ENCODE measurements around the gene COL12A1.

COL12A1 gene

DNA sequence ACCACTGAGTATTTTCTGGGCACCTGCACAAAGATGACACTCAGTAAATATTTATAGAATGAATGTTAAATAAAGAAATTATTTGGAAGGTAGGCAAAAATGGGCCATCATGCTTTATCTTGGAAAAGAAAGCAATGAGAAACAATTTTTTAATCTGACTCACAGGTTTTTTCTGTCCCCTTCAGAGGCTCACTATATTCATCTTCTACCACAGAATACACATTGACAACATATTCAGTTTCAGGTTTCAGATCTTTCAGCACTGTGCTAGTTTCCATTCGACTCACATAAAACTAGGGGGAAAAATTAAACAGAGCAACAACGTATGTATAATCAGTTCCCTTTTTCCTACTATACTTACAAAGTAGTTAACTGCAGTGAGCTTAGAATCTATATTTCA lies 58.3 kb downstream of the COL12A1 start:
- no peaks in the 10 kb centered on the region for H3K36me3 ChIP-seq (ENCODE audit: control insufficient read depth, insufficient read depth, low read length)
- no peak overlapping the region for H3K4me3 ChIP-seq (ENCODE audit: insufficient read depth, low read depth, low read length)

DNA sequence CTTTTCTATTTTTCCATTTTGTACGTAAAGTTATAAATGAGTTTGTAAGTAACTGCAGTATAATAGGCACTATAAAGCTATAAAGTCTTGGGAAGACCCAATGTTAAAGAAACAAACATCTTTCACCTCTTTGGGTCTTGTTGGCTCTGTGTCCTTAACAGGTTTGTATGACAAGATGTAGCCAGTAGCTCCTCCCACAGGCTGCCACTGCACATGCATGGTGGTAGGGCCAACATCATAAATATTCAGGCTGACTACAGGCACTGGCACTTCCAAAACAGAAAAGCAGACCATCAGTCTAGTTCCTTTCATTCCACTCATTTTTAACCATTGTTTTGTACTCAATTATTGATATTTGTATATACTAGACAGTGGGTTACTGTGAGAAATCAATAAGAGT lies 59.9 kb downstream of the COL12A1 start:
- Histone ChIP-seq H3K27me3 (ENCODE audit: control insufficient read depth, insufficient read depth, low read length, poor library complexity, severe bottlenecking) (no peaks in the 10 kb centered on the region), H3K27ac (ENCODE audit: insufficient read depth, low read depth, low read length, poor library complexity, severe bottlenecking) (no peak overlapping the region), H3K4me3 (ENCODE audit: insufficient read depth, low read depth, low read length) (no peak overlapping the region), H3K36me3 (ENCODE audit: control insufficient read depth, insufficient read depth, low read length) (no peaks in the 10 kb centered on the region), H3K4me1 (ENCODE audit: control insufficient read depth, insufficient read depth, low read length) (no peaks in the 10 kb centered on the region), H3K9me3 (ENCODE audit: control insufficient read depth, low read length) (no peaks in the 10 kb centered on the region)
- 100% methylated on average over 1 of the region's 1 CpG; no CpG with 5 or more reads in 1 of the 2 experiments for WGBS, 2 experiments

More for the DNA sequence above, 58.3 kb downstream of the COL12A1 start:
- H3K4me1 ChIP-seq (ENCODE audit: control insufficient read depth, insufficient read depth, low read length), result no peaks in the 10 kb centered on the region
- no peak overlapping the region for H3K27ac ChIP-seq (ENCODE audit: insufficient read depth, low read depth, low read length, poor library complexity, severe bottlenecking)
- H3K9me3 ChIP-seq (ENCODE audit: control insufficient read depth, low read length), result no peaks in the 10 kb centered on the region
- WGBS, 2 experiments, result 89 to 94% methylated on average over 2 of the region's 2 CpGs
- H3K27me3 ChIP-seq (ENCODE audit: control insufficient read depth, insufficient read depth, low read length, poor library complexity, severe bottlenecking), result no peaks in the 10 kb centered on the region

DNA sequence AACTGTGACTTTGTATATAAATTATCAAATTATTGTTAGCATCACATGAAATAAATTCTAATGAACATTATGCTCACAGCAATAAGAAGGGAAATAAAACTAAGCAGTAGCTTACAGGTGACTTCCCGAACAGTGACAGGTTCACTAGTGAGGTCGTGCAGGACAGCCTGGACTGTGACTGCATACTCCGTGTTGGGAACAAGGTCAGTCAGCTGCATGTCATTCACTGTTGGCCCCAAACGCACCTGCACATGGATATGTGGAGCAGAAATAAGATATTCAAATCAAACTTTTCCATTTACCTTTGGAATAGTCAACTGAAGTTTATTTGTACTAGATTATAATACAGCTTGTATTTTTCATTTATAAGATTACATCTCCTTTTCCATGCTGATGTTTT lies 60.6 kb downstream of the COL12A1 start:
- WGBS, 2 experiments, result 88 to 96% methylated on average over 3 to 4 of the region's 4 CpGs
- Histone ChIP-seq H3K36me3 (ENCODE audit: control insufficient read depth, insufficient read depth, low read length) (no peaks in the 10 kb centered on the region), H3K4me1 (ENCODE audit: control insufficient read depth, insufficient read depth, low read length) (no peaks in the 10 kb centered on the region), H3K27me3 (ENCODE audit: control insufficient read depth, insufficient read depth, low read length, poor library complexity, severe bottlenecking) (no peaks in the 10 kb centered on the region), H3K27ac (ENCODE audit: insufficient read depth, low read depth, low read length, poor library complexity, severe bottlenecking) (no peak overlapping the region), H3K9me3 (ENCODE audit: control insufficient read depth, low read length) (no peaks in the 10 kb centered on the region), H3K4me3 (ENCODE audit: insufficient read depth, low read depth, low read length) (no peak overlapping the region)

DNA sequence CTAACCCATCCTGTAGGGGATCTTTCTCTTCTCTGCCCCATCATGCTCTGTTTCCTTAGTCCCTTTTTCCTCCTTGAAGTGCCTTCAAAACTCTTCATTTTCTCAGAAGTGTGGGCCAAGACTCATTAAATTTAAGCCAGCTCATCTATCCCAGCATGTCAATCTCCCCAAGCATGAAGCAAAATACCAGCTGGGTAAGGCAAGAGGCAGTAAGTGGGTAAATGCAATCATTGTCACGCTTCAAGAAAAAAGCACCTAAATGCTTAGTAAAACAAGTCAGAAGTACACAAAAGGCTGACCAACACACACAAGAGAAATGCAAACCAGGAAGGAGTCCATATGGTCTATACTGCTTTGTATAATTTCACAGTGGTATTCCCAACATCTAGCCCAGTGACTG lies 61.5 kb downstream of the COL12A1 start:
- no peaks in the 10 kb centered on the region for H3K9me3 ChIP-seq (ENCODE audit: control insufficient read depth, low read length)
- H3K4me3 ChIP-seq (ENCODE audit: insufficient read depth, low read depth, low read length), result no peak overlapping the region
- no peaks in the 10 kb centered on the region for H3K27me3 ChIP-seq (ENCODE audit: control insufficient read depth, insufficient read depth, low read length, poor library complexity, severe bottlenecking)
- H3K36me3 ChIP-seq (ENCODE audit: control insufficient read depth, insufficient read depth, low read length), result no peaks in the 10 kb centered on the region
- WGBS, 2 experiments, result 92 to 100% methylated on average over 1 of the region's 1 CpG
- no peaks in the 10 kb centered on the region for H3K4me1 ChIP-seq (ENCODE audit: control insufficient read depth, insufficient read depth, low read length)
- H3K27ac ChIP-seq (ENCODE audit: insufficient read depth, low read depth, low read length, poor library complexity, severe bottlenecking), result no peak overlapping the region

DNA sequence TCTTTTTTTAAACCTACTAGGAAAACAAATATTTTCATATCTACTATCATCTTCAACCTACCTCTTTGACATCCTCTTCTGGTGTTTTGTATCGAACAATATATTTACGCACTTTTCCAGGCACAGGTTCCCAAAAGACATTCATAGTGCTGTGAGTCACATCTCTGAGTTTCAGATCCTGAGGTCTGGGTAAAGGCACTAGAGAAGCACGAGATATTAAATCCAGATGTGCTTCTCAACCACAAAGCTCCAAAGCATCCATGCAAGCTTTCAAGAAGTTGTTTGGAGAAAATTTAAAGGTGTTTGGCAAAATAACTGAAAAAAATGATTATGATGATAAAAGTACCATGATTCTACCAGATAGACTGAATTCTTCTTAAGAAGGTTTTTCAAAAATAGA lies 62.7 kb downstream of the COL12A1 start:
- Histone ChIP-seq H3K9me3 (ENCODE audit: control insufficient read depth, low read length) (no peaks in the 10 kb centered on the region), H3K4me3 (ENCODE audit: insufficient read depth, low read depth, low read length) (no peak overlapping the region), H3K4me1 (ENCODE audit: control insufficient read depth, insufficient read depth, low read length) (no peaks in the 10 kb centered on the region), H3K36me3 (ENCODE audit: control insufficient read depth, insufficient read depth, low read length) (no peaks in the 10 kb centered on the region), H3K27ac (ENCODE audit: insufficient read depth, low read depth, low read length, poor library complexity, severe bottlenecking) (no peak overlapping the region), H3K27me3 (ENCODE audit: control insufficient read depth, insufficient read depth, low read length, poor library complexity, severe bottlenecking) (no peaks in the 10 kb centered on the region)
- 94 to 97% methylated on average over 3 of the region's 3 CpGs for WGBS, 2 experiments

DNA sequence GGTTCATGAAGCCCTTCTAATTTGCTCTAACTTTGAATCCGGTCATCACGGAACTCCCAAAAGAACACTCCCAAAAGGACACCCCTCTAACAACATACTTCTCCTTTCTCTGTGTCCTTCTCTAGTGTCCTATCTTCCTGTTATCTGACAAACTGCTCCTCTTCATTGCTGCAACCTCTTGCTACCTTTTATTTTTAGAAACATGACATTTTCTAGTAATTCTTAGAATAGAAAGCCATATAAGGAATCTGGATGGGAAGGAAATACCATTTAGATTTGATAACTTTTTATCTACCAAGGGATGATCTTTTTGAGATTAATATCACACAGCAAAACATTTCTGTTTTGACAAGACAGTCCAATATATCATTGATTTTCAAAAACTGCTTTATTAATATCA lies 63.1 kb downstream of the COL12A1 start:
- Histone ChIP-seq H3K36me3 (ENCODE audit: control insufficient read depth, insufficient read depth, low read length) (no peaks in the 10 kb centered on the region), H3K9me3 (ENCODE audit: control insufficient read depth, low read length) (no peaks in the 10 kb centered on the region), H3K4me3 (ENCODE audit: insufficient read depth, low read depth, low read length) (no peak overlapping the region), H3K27ac (ENCODE audit: insufficient read depth, low read depth, low read length, poor library complexity, severe bottlenecking) (no peak overlapping the region), H3K4me1 (ENCODE audit: control insufficient read depth, insufficient read depth, low read length) (no peaks in the 10 kb centered on the region), H3K27me3 (ENCODE audit: control insufficient read depth, insufficient read depth, low read length, poor library complexity, severe bottlenecking) (no peaks in the 10 kb centered on the region)
- WGBS, 2 experiments, result 94 to 95% methylated on average over 2 of the region's 2 CpGs

DNA sequence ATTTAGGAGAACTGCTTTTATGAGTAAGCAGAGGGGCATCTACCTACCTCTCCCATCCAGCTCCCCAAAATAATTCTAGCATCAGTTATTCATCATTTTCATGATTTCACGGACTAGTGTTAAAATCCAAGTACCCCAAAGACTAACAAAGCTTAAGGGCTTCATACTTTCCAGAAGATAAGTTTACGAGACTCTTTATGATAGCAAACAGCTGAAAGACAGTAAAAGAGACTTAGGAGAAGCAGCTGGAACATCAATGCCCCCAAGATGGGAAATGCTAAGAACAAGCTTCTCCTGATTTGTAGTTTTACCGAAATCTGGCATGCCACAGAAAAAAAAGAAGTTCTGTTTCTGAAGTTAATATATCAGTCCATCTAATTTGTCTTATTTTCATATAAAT lies 70.0 kb downstream of the COL12A1 start:
- no peaks in the 10 kb centered on the region for H3K36me3 ChIP-seq (ENCODE audit: control insufficient read depth, insufficient read depth, low read length)
- H3K4me3 ChIP-seq (ENCODE audit: insufficient read depth, low read depth, low read length), result no peak overlapping the region
- H3K27ac ChIP-seq (ENCODE audit: insufficient read depth, low read depth, low read length, poor library complexity, severe bottlenecking), result no peak overlapping the region
- 92 to 98% methylated on average over 2 to 3 of the region's 3 CpGs for WGBS, 2 experiments
- no peaks in the 10 kb centered on the region for H3K9me3 ChIP-seq (ENCODE audit: control insufficient read depth, low read length)
- H3K27me3 ChIP-seq (ENCODE audit: control insufficient read depth, insufficient read depth, low read length, poor library complexity, severe bottlenecking), result no peaks in the 10 kb centered on the region
- no peaks in the 10 kb centered on the region for H3K4me1 ChIP-seq (ENCODE audit: control insufficient read depth, insufficient read depth, low read length)

DNA sequence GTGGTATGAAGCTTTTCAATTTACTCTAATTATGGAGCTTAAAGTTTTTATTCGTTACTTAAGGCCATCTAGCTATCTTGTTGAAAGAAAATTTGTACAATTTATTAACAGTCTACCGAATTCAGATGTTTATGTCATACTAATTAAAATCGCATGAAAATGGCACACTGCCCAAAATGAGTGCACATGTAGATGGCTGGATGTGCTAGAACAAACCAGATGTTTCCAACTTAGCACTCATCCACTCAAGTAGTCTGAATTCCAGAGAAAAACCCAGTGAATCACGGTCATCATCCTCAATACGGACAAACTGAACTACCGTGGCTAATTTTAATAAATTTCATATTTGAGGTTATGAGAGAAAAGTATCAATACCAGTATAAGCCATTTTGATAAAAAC lies 70.4 kb downstream of the COL12A1 start:
- Histone ChIP-seq H3K4me3 (ENCODE audit: insufficient read depth, low read depth, low read length) (no peak overlapping the region), H3K4me1 (ENCODE audit: control insufficient read depth, insufficient read depth, low read length) (no peaks in the 10 kb centered on the region), H3K27me3 (ENCODE audit: control insufficient read depth, insufficient read depth, low read length, poor library complexity, severe bottlenecking) (no peaks in the 10 kb centered on the region), H3K36me3 (ENCODE audit: control insufficient read depth, insufficient read depth, low read length) (no peaks in the 10 kb centered on the region), H3K27ac (ENCODE audit: insufficient read depth, low read depth, low read length, poor library complexity, severe bottlenecking) (no peak overlapping the region), H3K9me3 (ENCODE audit: control insufficient read depth, low read length) (no peaks in the 10 kb centered on the region)
- WGBS, 2 experiments, result 88 to 99% methylated on average over 4 to 5 of the region's 6 CpGs

DNA sequence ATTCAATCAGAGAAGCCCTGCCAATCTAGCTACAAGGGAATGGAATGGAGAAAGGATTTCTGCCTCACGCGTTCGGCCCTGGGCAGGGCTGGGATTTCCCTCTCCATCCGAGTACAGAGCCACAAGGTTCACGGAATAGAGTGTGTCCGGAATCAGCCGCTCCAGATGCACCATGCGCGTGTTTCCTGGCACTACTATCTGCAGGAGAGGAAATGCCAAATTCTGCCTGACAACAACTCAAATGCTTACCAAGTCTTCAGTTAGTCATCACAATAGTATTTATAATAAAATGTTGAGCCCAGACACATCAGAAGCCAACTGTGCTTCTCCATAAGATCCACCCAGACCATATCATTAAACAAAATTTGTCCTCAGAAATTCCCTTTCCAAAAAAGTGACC lies 75.1 kb downstream of the COL12A1 start:
- no peak overlapping the region for H3K27ac ChIP-seq (ENCODE audit: insufficient read depth, low read depth, low read length, poor library complexity, severe bottlenecking)
- H3K4me1 ChIP-seq (ENCODE audit: control insufficient read depth, insufficient read depth, low read length), result no peaks in the 10 kb centered on the region
- no peaks in the 10 kb centered on the region for H3K36me3 ChIP-seq (ENCODE audit: control insufficient read depth, insufficient read depth, low read length)
- H3K4me3 ChIP-seq (ENCODE audit: insufficient read depth, low read depth, low read length), result no peak overlapping the region
- H3K27me3 ChIP-seq (ENCODE audit: control insufficient read depth, insufficient read depth, low read length, poor library complexity, severe bottlenecking), result no peaks in the 10 kb centered on the region
- 90 to 95% methylated on average over 9 of the region's 9 CpGs for WGBS, 2 experiments
- no peaks in the 10 kb centered on the region for H3K9me3 ChIP-seq (ENCODE audit: control insufficient read depth, low read length)

DNA sequence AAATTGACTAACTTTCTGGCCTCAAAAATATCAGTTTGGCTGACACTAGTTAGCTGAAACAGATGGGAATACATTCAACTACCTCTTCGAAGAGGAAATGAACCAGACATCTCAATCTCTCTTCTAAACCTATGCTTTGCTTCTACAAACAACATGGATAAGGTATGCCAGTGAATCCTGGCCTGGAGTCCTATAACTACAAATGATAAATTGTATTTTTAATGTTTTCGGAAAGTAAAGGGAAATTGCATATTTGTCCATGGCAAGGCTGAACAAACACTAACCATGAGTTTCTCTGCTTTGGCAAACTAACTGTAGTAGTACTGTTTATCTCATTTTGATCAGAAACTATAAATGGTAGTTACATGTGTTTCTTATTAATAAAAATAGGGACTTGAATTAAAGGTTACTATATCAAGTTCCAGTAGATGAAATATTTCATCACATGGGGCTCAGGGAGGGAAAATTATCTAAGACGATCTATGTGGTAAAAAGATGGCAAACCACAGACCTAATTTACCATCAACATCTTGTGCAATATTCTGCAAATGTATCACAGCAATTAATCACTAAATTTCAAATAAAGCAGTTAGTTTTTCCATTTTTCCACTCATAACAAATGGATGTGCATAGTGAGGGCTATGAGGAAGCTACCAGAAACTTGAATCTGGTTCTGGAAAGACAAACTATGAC lies 76.8 kb downstream of the COL12A1 start:
- H3K4me3 ChIP-seq (ENCODE audit: insufficient read depth, low read depth, low read length), result no peak overlapping the region
- 94 to 100% methylated on average over 1 to 2 of the region's 3 CpGs for WGBS, 2 experiments
- H3K9me3 ChIP-seq (ENCODE audit: control insufficient read depth, low read length), result no peaks in the 10 kb centered on the region
- H3K4me1 ChIP-seq (ENCODE audit: control insufficient read depth, insufficient read depth, low read length), result no peaks in the 10 kb centered on the region
- H3K36me3 ChIP-seq (ENCODE audit: control insufficient read depth, insufficient read depth, low read length), result no peaks in the 10 kb centered on the region
- no peak overlapping the region for H3K27ac ChIP-seq (ENCODE audit: insufficient read depth, low read depth, low read length, poor library complexity, severe bottlenecking)
- H3K27me3 ChIP-seq (ENCODE audit: control insufficient read depth, insufficient read depth, low read length, poor library complexity, severe bottlenecking), result no peaks in the 10 kb centered on the region

DNA sequence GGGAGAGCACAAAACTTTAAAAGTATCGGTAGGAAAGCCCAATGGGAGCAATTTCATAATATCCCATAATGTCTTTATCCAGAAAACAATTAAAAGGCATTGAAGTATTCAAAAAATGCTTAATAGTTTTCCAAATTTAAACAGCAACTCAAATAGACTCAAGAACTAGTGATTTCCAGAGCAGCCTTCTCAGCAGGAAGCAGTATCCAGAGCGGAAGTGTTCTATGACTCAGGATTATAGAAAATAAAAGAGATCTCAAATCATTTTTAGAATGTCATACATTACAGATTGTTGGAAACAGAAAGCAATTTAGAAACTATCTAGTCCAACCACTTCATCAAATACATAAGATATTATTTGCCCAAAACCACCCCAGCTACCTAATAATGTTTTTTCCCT lies 79.3 kb downstream of the COL12A1 start:
- 97 to 100% methylated on average over 2 of the region's 2 CpGs for WGBS, 2 experiments
- no peak overlapping the region for H3K4me3 ChIP-seq (ENCODE audit: insufficient read depth, low read depth, low read length)
- H3K36me3 ChIP-seq (ENCODE audit: control insufficient read depth, insufficient read depth, low read length), result no peaks in the 10 kb centered on the region
- H3K9me3 ChIP-seq (ENCODE audit: control insufficient read depth, low read length), result no peaks in the 10 kb centered on the region
- no peaks in the 10 kb centered on the region for H3K27me3 ChIP-seq (ENCODE audit: control insufficient read depth, insufficient read depth, low read length, poor library complexity, severe bottlenecking)
- H3K27ac ChIP-seq (ENCODE audit: insufficient read depth, low read depth, low read length, poor library complexity, severe bottlenecking), result no peak overlapping the region
- no peaks in the 10 kb centered on the region for H3K4me1 ChIP-seq (ENCODE audit: control insufficient read depth, insufficient read depth, low read length)
